Measurements from ENCODE around the gene SERPINB1. TPM values are rescaled to one million over a fixed set of nuclear protein-coding genes. Genes with fewer than 3 reads are reported as not detected.

Gene SERPINB1
- total RNA-seq, 1 experiment from 2014 or later = 18.4 TPM

- Histone ChIP-seq H4K20me1 (ENCODE audit: control insufficient read depth, insufficient read depth, insufficient read length) (no peaks in the 10 kb centered on the region), H2AFZ (ENCODE audit: low read length) (no peak overlapping the region), H3K14ac (ENCODE audit: insufficient read depth, low read length) (no peak overlapping the region), H3K56ac (ENCODE audit: insufficient read length, low read depth, low read length) (no peak overlapping the region), H3K23ac (ENCODE audit: insufficient read length, low read depth, low read length) (no peak overlapping the region), H3K79me1 (ENCODE audit: insufficient read depth, low read depth, low read length, poor library complexity, severe bottlenecking) (no peaks in the 10 kb centered on the region), H2AK5ac (ENCODE audit: insufficient read length, low read length) (no peak overlapping the region), H3T11ph (ENCODE audit: low read length) (no peak overlapping the region), H3K4me2 (ENCODE audit: insufficient read depth, insufficient read length, low read length) (no peak overlapping the region), H3K23me2 (ENCODE audit: insufficient read length, low read depth, low read length, poor library complexity, severe bottlenecking) (no peaks in the 10 kb centered on the region), H3K4ac (ENCODE audit: low read depth, low read length) (no peak overlapping the region), H2BK20ac (ENCODE audit: low read depth, low read length, poor library complexity, severe bottlenecking) (no peak overlapping the region), H3K27ac (ENCODE audit: insufficient read length, low read depth, low read length) (no peak overlapping the region), H3K79me2 (ENCODE audit: insufficient read depth, low read length) (no peaks in the 10 kb centered on the region), H2BK120ac (ENCODE audit: low read depth, low read length, poor library complexity, severe bottlenecking) (no peak overlapping the region), H3K27me3 (ENCODE audit: insufficient read depth, low read length) (no peaks in the 10 kb centered on the region), H3K9ac (ENCODE audit: extremely low read depth, insufficient read length, low read length) (no peak overlapping the region), H3K4me1 (ENCODE audit: insufficient read depth, low read length) (peaks cover 14% of the 10 kb centered on the region), H2BK12ac (ENCODE audit: insufficient read length, low read depth, low read length) (no peak overlapping the region), H3K18ac (ENCODE audit: insufficient read length, low read depth, low read length) (no peak overlapping the region), H4K8ac (replicated peaks; ENCODE audit: insufficient read length, low read depth, low read length) (no peak overlapping the region), H2BK5ac (ENCODE audit: insufficient read length, low read length) (no peak overlapping the region), H4K91ac (ENCODE audit: insufficient read length, low read depth, low read length) (no peak overlapping the region), H3K9me3 (ENCODE audit: control insufficient read depth, low read depth, low read length) (no peaks in the 10 kb centered on the region), H2BK15ac (ENCODE audit: low read depth, low read length) (no peak overlapping the region), H4K5ac (ENCODE audit: insufficient read length, low read depth, low read length) (no peak overlapping the region)
- Mint-ChIP-seq H3K9me3 (no peaks in the 10 kb centered on the region; a peak in 2 of 5 replicates), H3K27ac (0 out of 7 replicates have a peak overlapping the region, but pooled peaks of 1 of the 3 experiments have one; percentile 55), H3K36me3 (ENCODE audit: insufficient read depth in 1 of 3, low read depth in 3 of 3) (0 out of 7 replicates have a peak, but pooled peaks cover 0 to 4% (median 0%) of the 10 kb centered on the region in 3 experiments), H3K4me1 (peaks cover 57 to 62% of the 10 kb centered on the region in 2 experiments), H3K27me3 (ENCODE audit: low read depth) (no peaks in the 10 kb centered on the region), H3K4me3 (no peak overlapping the region)
- no CpG with 5 or more reads among the region's 3 CpGs for WGBS (ENCODE audit: extremely low coverage, insufficient read length, low lambda C conversion rate)
- DNase-seq = no peak
- TF ChIP-seq, protein P1, sequence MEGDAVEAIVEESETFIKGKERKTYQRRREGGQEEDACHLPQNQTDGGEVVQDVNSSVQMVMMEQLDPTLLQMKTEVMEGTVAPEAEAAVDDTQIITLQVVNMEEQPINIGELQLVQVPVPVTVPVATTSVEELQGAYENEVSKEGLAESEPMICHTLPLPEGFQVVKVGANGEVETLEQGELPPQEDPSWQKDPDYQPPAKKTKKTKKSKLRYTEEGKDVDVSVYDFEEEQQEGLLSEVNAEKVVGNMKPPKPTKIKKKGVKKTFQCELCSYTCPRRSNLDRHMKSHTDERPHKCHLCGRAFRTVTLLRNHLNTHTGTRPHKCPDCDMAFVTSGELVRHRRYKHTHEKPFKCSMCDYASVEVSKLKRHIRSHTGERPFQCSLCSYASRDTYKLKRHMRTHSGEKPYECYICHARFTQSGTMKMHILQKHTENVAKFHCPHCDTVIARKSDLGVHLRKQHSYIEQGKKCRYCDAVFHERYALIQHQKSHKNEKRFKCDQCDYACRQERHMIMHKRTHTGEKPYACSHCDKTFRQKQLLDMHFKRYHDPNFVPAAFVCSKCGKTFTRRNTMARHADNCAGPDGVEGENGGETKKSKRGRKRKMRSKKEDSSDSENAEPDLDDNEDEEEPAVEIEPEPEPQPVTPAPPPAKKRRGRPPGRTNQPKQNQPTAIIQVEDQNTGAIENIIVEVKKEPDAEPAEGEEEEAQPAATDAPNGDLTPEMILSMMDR (conservative IDR thresholded peaks at IDR 0.05) = no peak
Measured at GRCh38 chr6:2862712-2863181, 21.1 kb upstream of the SERPINB1 start.
